GM23338 (cell line): ENCODE data around the gene RAB3GAP2.

Experiments used
- CTCF ChIP-seq, 2 experiments: fragments of 200-600 bp in 1 of 2; sonication (generic) in 1 of 2; conservative IDR thresholded peaks; 2 replicates each; pipeline versions ENCODE4 v1.5.1 to v1.6.1; 2016 to 2017; ENCODE audit warnings: antibody characterized with exemption in 2 of 2, low read depth in 2 of 2, mild to moderate bottlenecking in 2 of 2, moderate library complexity in 1 of 2
- POLR2AphosphoS5 ChIP-seq: IDR thresholded peaks from 2 replicates; pipeline ENCODE4 v1.6.1; 2016; ENCODE audit warnings: antibody characterized with exemption, low read depth

DNA sequence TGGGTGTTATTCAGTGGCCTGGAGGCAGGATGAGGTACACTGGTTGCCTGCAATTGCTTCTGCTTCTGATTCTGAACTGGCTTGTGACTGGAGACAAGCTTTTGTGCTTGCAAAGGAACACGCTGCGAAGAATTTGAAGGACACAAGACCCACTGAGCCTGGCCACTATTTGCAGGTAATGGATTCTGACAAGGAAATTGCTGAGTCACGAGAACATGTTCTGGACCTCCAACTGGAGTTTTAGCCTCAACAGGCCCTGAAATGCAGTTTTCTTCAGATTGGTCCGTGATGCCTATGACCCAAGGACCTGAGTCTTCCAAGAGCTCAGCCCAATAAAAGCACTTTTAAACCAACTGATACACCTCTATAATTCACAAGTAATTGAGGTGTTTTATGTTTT lies 4.6 kb downstream of the RAB3GAP2 start:
- no peak for TF ChIP-seq CTCF (conservative IDR thresholded peaks at IDR 0.05; ENCODE audit: low read depth in 2 of 2)
- TF ChIP-seq POLR2AphosphoS5: no peak
